HG03520 (cell line): ENCODE results near the gene PLSCR2.
"Not testable (repeated sequence)": the region's sequence is repeated elsewhere in the genome, so short reads cannot be mapped to it uniquely, and the experiment has no call there.

Source experiments
- ATAC-seq: cut with Tn5 transposase; IDR thresholded peaks from one replicate; pipeline ENCODE4 v1.9.1; 2021; ENCODE audit warnings: mild to moderate bottlenecking, moderate library complexity; ENCODE audit not compliant: unreplicated experiment

PLSCR2 gene

DNA sequence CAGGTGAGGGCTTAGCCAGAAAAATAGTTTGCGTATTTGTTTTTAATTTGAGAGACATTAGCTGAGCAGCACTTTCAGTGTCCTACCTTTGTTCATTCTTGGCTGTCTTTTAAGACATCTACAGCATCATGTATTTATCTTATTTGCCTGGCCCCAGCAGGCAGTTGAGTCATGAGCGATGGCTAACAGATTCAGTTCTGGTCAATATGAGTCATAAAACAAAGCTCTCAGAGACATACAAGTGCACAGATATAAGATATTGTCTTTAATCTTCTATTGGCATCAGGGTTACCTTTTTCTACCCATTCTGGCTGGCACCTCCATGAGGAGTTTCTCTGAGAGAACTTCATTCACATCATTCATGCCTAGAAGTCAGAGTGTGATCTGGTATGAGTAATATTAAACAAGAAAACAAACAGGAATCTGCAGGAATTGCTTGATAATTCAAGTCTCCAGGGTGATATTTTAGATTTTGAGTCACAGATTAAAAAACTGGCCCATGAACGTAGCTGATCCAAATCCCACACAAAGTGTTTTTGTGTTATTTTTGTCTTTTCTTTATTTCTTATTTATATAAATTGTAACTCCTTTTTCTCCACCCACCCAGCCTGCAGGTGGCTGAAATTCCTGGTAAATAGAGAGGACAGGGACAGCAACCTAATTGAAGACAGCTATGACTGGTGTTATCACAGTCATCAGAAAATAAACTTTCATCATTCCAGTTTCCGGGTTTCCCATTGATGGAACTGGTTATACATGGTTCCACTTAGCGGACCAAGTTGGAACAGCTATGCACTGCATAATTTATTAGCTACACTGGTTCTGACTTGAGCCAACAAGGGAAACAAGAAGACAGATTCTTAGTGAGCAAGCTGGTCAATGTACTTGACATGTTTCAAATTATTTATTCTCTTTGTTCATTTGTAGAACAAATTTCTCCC is 47.3 kb downstream of the PLSCR2 start:
- ATAC-seq: no peak

DNA sequence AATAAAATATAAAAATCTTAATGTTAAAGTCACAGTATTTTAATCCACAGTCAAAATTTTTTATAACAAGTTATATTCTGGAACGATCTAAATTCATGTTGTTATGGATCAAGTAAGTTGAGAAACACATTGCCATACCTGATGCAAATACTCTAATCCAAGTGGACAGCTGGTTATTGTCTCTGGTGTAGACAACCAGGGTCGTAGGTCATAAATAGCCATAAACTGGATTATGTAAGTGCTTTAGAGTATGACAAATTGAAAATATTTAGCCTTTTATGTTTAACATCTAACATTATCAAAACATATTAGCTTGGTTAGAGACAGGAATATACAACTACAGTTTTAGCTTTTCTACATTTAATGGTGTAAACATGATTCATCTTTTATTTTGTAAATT is 53.0 kb downstream of the PLSCR2 start:
- no peak for ATAC-seq

DNA sequence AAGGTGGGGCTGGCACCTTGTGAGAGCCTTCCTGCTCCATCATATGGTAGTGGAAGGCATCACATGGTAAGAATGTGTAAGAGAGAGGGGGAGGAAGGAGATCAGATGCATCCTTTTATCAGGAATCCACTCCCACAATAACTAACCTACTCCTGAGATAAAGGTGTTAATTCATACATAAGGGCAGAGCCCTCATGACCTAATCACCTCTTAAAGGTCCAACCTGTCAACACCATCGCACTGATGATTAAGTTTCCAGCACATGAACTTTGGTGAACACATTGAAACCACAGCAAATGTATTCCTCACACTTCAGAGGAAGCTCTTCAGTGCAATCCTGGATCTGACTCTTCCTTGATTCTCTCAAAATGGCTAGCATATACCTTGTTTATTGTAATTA is 55.4 kb downstream of the PLSCR2 start:
- ATAC-seq: no peak

DNA sequence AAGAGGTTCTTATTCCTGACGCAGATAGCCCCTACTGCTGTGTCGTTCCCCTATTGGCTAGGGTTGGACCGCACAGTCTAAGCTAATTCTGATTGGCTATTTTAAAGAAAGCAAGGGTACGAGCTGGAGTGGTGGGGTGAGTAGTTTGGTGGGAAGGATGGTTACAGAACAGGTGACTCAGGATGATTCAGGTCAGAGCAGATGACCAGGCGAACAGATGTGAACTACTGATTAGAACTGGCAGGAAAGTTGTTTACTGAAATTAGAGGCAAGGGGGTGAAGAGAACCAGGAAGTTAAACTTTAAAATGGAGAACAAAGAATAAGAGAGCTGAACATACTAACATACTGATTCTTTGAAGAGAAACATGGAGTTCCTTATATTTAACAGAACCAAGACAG is 56.6 kb downstream of the PLSCR2 start:
- not testable (repeated sequence) for ATAC-seq

DNA sequence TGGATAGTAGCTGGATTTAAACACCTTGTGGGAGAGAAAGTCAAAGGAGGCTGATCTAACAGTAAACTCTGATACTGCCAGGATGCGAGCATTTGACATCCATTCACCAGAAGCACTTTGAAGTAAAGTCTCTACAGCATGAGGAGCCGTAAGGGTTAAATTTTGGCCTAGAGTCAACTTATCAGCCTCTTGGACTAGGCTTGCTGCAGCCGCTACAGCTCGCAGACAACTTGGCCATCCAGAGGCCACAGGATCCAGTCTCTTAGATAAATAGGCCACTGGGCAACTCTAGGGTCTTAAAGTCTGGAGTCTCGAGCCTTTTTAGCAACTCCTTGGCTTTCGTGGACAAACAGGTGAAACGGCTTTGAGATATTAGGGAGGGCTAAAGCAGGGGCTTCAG is 61.4 kb downstream of the PLSCR2 start:
- no peak for ATAC-seq

DNA sequence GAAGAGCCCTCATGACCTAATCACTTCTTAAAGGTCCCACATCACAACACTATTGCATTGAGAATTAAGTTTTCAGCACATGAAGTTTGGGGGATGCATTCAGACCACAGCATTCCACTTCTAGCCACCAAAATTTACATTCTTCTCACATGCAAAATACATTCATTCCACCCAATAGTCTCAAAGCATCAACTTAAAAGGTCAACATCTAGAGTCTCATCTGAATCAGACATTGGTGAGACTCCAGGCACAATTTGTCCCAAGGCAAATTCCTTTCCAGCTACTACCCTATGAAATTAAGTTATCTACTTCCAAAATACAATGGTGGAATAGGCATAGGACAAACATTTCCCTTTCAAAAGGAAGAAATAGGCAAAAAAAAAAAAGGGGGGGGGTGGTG is 64.9 kb downstream of the PLSCR2 start:
- ATAC-seq: no peak

DNA sequence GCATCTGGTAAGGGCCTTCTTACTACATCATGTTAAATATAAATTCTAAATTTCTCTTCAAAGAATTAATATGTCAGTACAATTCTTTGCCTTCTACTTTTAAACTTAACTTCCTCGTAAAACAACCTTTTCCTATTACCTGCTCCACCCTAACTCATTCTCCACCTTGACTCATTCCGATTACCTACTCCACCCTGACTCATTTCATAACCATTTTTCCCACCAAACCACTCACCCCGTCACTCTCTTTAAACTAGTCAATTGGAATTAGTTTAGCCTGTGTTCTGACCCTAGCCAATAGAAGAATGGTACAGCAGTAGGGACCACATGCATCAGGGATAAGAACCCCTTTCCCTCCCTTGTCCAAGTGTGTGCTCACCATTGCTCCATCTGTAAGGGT is 65.6 kb downstream of the PLSCR2 start:
- ATAC-seq: no peak

DNA sequence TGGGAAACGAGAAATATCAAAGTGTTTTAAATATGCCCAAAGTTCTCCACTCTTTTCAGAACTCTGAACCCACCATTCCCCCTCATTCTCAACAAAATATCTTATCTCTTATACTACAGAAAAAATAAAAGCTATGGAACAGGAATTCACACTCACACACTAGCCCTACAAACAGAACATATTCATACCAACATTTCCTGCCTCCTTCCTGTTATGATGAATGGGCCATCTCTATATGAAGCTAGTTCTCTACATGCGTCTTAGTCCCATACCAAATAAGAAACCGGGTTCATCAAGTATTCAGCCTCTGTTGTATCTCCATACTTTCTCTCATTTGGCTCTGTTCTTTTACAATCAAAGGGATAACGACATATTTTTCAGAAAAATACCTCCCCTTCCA is 72.6 kb downstream of the PLSCR2 start:
- ATAC-seq: no peak

DNA sequence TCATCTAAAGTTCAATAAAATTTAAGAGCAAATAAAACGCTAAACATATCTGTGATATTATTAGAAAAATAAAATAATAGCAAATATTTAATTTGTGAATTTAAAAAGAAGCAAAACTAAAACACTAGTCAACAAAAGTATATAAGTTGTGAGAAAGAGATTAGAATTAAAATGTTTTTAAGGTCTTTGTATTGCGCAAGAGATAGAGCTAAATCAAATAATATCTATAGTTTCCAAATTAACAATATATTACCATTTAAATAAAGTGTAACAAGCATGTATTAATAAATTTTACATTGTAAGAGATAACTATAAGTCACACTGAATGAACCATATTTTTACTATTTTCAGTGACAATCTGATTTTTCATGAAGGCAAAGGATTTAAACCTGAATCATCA is 74.2 kb downstream of the PLSCR2 start:
- ATAC-seq: no peak

DNA sequence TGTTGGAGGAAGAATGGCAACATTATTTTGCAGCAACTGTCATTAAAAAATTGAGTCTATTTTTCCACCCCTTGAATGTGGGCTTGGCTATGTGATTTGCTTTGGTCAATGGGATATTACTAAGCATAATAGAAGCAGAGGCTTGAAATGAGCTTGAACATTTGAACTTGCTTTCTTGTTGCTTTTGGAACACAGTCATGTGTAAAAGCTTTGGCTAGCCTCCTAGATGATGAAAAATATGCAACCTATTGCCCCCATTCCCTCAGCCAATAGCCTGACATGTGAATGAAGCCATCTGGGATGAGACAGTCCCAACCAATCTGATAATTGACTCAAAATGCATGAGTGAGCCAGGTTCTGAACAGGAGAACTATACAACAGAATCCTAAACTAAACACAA is 78.4 kb downstream of the PLSCR2 start:
- no peak for ATAC-seq

DNA sequence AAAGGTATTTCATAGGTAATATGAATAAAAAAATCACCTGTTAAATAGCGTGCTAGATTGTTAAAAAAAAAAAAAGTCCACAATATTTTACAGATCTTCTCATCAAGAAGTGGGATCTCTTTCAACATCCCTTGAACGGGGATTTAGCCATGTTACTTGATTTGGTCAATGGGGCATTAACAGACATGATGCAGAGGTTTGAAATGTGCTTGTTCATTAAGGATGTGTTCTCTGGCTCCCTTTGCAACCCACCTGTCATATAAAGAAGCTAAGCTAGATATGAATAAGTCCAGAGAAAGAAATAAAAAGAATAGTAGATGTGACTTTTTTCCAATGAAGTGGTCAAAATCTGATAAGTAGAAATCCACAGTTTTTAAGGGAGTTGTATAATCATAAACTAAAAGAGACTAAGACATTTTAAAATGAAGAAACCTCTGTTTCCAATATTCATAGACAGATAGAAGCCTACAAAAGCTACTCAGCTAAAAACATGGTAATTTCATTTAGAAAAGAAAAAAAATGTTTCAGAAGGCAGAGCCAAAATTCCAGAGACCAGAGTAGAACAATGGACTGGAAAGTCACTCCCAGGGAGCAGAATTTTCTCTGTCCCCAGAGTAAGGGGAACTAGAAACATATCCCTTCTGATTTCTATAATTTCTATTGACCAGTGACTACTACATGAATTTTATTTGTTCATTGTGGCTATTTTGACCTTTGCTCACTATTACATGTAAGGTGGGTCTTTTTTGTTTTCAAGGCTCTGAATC is 79.2 kb downstream of the PLSCR2 start:
- ATAC-seq: no peak

DNA sequence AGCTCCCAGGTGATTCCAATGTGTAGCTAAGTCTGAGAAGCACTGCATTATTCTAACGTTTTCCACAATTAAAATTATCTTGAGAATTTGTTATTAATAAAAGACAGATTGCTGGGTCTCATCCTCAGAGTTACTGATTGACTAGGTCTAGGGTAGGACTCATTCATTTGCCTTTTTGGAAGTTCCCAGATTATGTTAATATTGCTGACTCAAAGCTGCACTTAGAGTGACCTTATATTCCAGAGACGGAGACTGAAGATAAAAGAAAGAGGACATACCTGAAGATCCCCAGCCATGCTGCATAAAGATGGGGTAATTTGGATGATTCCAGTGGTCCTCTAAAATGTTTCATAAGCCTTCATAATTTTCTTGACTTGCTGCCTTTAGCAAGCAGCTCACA is 81.8 kb downstream of the PLSCR2 start:
- ATAC-seq: no peak

DNA sequence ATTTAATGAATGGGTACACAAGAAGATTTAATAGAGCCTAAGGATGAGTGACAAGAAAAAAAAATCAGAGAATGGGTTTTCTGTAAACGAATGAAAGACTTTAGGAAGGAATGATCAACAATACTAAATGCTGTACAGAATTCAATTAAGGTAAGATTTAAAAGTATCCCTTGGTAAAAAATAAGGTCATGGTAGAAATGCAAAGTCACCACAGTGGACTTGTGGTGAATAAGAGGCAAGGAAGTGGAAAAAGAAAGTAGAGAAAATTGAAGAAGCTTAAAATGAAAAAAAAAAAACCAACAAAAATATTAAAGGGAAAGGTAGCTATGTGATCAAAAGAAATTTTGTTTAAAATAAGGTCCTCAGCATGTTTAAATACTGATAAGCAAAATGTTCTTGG is 82.4 kb downstream of the PLSCR2 start:
- ATAC-seq: no peak

DNA sequence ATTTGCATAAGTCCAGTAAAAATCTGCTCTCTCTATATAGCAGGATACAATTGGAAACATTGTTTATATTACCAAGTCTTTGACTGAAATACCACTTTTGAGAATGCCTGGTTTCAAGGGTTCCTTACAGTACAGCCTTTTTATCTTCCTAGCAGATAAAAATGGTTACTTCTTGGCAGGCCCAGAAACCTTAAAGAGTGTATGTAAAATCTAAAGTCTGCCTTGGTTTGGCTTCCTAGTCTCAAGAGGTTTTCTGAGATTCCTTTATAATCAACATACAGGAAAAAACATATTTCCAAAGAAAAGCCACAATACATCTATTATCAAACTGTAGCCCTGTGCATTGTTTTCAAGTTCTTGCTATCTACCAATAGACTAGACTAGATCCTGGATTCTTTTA is 84.6 kb downstream of the PLSCR2 start:
- ATAC-seq: no peak
